GM21717 (cell line): ENCODE measurements around the gene SERINC2.
"Not testable (repeated sequence)": the region's sequence is repeated elsewhere in the genome, so short reads cannot be mapped to it uniquely, and the experiment has no call there.

Source experiments
- ATAC-seq: cut with Tn5 transposase; IDR thresholded peaks from one replicate; pipeline ENCODE4 v1.9.1; 2021; ENCODE audit warnings: mild to moderate bottlenecking, moderate library complexity; ENCODE audit not compliant: unreplicated experiment

SERINC2 gene

GRCh38 chr1:31458287-31458896 is 45.4 kb downstream of the SERINC2 start:
- no peak for ATAC-seq

DNA sequence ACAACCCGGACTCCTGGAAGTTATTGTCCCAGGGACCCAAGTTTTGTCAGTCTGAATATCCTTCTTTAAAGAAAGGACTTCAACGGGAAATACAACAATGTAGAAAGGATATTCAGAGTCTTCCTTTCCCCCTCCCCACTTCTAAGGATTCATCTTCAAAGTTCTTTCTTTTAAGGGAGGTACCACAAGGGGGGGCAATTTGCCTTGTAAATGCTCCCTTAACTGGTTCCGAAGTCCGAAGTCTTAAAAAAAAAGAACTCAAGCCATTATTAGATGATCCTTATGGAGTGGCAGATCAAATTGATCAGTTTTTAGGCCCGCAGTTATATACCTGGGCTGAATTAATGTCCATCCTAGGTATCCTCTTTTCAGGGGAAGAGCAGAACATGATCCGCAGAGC is 47.0 kb downstream of the SERINC2 start:
- no peak for ATAC-seq

- ATAC-seq: no peak
Observed at GRCh38 chr1:31467005-31467674, 54.1 kb downstream of the SERINC2 start.

GRCh38 chr1:31470794-31471315 is 57.8 kb downstream of the SERINC2 start:
- no peak for ATAC-seq

DNA sequence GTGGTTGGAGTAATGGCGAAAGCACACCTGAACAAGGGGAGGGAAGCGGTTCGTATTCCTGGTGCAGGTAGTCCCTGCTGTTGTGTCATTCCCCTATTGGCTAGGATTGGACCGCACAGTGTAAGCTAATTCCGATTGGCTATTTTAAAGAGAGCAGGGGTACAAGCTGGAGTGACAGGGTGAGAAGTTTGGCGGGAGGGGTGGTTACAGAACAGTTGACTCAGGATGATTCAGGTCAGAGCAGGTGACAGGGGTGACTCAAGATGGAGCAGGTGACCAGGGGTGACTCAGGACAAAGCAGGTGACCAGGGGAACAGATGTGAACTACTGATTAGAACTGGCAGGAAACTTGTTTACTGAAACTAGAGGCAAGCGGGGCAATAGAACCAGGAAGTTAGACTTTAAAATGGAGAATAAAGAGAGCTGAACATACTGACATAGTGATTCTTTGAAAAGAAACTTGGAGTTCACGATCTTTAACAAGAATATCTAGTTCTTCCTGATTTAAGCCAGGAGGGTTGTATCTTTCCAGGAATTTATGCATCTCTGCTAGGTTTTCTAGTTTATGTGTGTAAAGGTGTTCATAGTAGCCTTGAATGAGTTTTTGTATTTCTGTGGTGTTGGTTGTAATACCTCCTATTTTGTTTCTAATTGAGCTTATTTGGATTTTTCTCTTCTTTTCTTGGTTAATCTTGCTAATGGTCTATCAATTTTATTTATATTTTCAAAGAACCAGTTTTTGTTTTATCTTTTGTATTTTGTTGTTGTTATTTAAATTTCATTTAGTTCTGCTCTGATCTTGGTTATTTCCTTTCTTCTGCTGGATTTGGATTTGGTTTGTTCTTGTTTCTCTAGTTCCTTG is 58.7 kb downstream of the SERINC2 start:
- ATAC-seq: not testable (repeated sequence)

GRCh38 chr1:31472314-31472651 is 59.3 kb downstream of the SERINC2 start:
- not testable (repeated sequence) for ATAC-seq

DNA sequence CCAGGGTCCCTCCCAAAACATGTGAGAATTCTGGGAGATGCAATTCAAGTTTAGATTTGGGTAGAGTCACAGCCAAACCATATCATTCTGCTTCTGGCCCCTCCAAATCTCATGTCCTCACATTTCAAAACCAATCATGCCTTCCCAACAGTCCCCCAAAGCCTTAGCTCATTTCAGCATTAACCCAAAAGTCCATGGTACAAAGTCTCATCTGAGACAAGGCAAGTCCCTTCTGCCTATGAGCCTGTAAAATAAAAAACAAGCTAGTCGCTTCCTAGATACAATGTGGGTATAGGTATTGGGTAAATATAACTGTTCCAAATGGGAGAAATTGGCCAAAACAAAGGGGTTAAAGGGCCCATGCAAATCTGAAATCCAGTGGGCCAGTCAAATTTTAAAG is 59.7 kb downstream of the SERINC2 start:
- not testable (repeated sequence) for ATAC-seq

DNA sequence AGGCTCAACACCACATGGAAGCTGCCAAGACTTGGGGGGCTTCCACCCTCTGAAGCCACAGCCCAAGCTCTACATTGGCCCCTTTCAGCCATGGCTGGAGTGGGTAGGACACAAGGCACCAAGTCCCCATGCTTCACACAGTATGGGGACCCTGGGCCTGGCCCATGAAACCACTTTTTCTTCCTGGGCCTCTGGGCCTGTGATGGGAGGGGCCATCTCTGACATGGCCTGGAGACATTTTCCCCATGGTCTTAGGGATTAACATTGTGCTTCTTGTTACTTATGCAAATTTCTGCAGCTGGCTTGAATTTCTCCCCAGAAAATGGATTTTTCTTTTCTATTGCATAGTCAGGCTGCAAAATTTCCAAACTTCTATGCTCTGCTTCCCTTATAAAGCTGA is 60.5 kb downstream of the SERINC2 start:
- not testable (repeated sequence) for ATAC-seq

DNA sequence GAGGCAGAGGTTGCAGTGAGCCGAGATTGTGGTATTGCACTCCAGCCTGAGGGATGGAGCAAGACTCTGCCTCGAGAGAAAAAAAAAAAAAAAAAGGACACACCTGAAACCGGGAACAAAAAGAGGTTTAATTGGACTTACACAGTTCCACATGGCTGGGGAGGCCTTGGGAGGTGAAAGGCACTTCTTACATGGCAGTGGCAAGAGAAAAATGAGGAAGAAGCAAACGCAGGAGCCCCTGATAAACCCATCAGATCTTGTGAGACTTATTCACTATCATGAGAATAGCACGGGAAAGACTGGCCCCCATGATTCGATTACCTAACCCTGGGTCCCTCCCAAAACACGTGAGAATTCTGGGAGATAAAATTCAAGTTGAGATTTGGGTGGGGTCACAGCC is 61.6 kb downstream of the SERINC2 start:
- ATAC-seq: not testable (repeated sequence)

- ATAC-seq: no peak
Observed at GRCh38 chr1:31476891-31477846, 64.2 kb downstream of the SERINC2 start.

DNA sequence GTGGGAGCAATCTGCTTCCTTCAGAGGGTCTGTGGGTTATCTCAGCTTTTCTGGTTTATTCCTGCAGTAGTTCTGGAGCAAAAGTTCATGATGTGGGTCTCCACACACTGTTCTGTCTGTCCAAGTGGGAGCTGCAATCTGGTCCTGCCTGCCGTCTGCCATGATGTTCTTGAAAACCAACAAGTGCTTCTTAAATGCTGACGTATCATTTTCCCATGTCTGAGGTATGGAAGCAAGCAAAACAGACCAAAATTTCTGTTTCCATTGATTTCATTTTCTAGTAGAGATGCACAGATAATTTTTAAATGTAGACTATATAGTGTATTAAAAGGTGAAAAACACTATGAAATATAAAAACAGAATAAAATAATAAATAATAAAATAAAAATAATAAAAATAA is 65.2 kb downstream of the SERINC2 start:
- ATAC-seq: no peak

DNA sequence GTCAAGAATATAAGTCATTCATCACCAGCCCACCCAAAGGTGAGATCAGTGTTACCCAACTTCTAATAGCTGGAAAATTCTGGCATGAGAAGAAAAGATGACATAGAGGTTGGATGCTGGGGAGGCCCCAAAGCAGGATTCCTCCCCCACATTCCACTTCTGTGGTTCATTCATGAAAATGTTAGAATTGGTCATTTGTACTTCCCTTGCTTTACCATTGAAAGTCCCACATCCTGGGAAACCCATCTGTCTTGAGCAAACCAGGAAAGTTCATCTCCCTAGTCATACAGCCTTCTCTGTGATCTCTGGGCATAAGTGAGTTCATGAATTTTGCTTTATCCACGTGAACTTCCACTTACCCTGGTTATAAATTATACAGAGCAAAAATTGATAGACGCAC is 66.8 kb downstream of the SERINC2 start:
- no peak for ATAC-seq

DNA sequence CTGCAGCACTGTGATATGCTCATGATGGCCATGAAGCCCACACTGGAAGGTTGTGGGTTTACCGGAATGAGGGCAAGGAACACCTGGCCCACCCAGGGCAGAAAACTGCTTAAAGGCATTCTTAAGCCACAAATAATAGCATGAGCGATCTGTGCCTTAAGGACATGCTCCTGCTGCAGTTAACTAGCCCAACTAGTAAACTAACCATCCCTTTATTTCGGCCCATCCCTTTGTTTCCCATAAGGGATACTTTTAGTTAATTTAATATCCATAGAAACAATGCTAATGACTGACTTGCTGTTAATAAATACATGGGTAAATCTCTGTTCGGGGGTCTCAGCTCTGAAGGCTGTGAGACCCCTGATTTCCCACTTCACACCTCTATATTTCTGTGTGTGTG is 67.4 kb downstream of the SERINC2 start:
- not testable (repeated sequence) for ATAC-seq

GRCh38 chr1:31482482-31483011 is 69.5 kb downstream of the SERINC2 start:
- ATAC-seq: no peak

GRCh38 chr1:31483012-31483946 is 70.3 kb downstream of the SERINC2 start:
- no peak for ATAC-seq
